ENCODE measurements around the gene SLC30A5.

DNA sequence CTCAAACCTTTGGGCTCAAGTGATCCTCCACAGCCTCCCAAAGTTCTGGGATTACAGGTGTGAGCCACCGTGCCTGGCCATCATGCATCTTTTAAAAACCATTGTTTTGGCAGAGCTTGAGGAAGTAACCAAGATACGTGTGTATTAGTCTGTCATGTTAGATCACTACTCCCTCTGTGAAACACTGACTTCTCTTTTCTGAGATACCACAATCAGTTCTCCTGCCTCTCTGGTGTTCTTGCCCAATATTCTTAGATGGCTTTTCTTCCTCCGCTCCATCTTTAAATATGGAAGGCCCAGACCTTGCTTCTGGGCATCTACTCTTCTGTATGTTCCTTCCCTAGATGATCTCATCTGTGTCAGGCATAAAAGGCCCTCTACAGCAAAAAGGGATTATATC is 58.9 kb downstream of the SLC30A5 start:
- TF ChIP-seq KDM1A (CRISPR knock-in tag; IDR thresholded peaks at IDR 0.05), result no peak
- TF ChIP-seq ZGPAT (CRISPR knock-in tag; IDR thresholded peaks at IDR 0.05), result no peak
- TF ChIP-seq, protein P1, sequence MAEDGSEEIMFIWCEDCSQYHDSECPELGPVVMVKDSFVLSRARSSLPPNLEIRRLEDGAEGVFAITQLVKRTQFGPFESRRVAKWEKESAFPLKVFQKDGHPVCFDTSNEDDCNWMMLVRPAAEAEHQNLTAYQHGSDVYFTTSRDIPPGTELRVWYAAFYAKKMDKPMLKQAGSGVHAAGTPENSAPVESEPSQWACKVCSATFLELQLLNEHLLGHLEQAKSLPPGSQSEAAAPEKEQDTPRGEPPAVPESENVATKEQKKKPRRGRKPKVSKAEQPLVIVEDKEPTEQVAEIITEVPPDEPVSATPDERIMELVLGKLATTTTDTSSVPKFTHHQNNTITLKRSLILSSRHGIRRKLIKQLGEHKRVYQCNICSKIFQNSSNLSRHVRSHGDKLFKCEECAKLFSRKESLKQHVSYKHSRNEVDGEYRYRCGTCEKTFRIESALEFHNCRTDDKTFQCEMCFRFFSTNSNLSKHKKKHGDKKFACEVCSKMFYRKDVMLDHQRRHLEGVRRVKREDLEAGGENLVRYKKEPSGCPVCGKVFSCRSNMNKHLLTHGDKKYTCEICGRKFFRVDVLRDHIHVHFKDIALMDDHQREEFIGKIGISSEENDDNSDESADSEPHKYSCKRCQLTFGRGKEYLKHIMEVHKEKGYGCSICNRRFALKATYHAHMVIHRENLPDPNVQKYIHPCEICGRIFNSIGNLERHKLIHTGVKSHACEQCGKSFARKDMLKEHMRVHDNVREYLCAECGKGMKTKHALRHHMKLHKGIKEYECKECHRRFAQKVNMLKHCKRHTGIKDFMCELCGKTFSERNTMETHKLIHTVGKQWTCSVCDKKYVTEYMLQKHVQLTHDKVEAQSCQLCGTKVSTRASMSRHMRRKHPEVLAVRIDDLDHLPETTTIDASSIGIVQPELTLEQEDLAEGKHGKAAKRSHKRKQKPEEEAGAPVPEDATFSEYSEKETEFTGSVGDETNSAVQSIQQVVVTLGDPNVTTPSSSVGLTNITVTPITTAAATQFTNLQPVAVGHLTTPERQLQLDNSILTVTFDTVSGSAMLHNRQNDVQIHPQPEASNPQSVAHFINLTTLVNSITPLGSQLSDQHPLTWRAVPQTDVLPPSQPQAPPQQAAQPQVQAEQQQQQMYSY (CRISPR knock-in tag; IDR thresholded peaks at IDR 0.05), result no peak
- no peak for TF ChIP-seq TP53 (CRISPR knock-in tag; conservative IDR thresholded peaks at IDR 0.05)
- no peak for TF ChIP-seq ZNF556 (CRISPR knock-in tag; IDR thresholded peaks at IDR 0.05; ENCODE audit: borderline replicate concordance)
